Central memory CD4-positive, alpha-beta T cell (primary cell): ENCODE data around the gene CEMIP2.
"Not testable (repeated sequence)": the region's sequence is repeated elsewhere in the genome, so short reads cannot be mapped to it uniquely, and the experiment has no call there.

Source experiments
- DNase-seq: peaks from one replicate; pipeline ENCODE4 v3.0.0; 2022

Gene CEMIP2

DNA sequence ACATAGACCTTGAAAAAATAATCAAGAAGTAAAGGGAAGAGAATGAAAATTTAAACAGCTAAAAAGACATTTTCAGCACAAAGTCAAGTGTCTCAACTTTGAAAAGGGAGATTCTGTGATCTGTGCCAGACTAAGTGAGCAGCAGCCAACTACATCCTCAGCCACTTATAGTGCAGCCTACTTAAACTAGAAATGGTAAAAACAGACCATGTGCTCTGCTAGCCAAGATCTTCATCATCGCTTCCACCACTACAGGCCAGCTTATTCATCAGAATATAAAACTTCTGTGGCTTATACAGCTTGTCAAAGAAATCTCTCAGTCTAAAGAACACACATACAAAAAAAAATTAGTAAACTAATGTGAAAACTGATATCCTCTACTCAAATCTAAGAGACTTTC is 63.5 kb downstream of the CEMIP2 start:
- no peak for DNase-seq

DNA sequence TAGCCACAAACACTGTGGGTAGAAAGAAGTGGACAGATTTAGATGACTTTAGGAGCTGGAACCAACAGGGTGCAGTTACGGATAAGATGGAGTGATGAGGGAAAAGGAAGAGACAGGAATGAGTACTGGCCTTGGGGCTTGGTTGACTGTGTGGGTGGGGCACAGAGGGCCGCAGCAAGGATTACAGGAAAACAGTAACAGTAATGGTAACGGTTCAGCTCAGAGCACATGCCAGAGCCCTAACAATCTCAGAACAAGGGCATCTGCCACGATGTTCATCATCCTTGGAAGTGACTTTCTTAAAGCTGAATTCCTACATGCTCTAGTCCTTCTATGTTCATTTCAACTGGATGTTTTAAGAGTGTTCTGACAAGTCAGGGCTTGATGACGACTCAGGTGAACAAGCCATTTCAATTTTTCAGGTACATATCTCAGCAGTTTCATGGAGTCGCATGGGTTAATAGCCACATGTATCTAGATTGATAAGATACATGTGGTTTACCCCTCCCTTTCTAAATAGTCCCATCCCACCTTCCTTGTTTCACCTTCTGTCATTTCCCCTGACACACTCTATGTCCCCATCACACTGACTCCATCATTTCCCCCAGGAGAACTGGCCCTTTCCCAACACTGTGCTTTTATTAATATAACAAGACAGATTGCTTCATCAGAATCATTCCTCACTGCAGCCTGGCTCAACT is 65.0 kb downstream of the CEMIP2 start:
- DNase-seq: no peak

DNA sequence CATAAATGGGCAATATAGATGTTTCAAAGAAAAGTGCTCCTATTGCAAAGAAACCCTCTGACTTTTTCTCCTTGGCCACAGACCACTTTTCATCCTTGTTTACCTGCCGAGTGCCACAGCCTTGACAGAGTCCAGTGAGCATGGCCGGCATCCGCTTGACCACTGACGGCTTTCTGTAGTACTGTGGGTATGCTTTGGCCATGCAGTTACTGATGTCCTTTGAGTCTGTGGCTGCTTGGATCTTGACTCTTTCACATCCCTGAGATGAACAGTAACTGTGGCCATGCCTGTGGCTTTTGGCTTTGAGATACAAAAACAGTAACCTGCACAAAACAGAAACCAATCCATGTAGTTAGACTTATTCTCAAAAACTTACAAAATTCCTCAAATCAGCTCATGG is 70.4 kb downstream of the CEMIP2 start:
- no peak for DNase-seq

DNA sequence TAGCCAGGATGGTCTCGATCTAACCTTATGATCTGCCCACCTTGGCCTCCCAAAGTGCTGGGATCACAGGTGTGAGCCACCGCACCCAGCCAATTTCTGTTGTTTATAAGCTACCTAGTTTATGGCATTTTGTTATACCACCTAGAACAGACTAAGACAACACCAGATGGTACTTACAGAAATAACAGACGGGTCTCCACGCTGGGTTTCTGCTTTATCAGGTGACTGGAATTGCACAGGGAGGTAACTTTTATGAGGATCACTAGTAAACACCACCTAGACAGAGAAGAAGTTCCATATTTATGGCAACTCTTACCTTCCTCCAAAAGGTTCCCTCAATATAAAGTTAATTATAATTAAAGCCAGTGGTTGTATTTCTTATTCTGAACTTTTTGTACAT is 74.0 kb downstream of the CEMIP2 start:
- DNase-seq: no peak

DNA sequence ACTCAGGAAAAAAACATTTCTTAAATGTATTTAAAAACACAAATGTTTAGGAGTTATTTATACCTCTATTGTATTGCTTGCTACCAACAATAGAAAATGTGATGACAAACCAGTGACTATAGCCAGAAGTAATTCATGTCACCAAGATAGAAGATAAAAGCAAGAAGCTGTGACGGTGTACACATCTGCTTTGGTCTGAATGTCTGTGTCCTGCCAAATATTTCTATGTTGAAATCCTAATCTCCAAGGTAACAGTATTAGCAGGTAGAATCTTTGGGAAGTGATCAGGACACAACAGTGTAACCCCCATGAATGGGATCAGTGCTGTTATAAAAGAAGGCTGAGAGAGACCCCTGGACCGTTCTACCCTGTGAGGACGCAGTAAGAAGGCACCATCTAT is 74.7 kb downstream of the CEMIP2 start:
- no peak for DNase-seq

DNA sequence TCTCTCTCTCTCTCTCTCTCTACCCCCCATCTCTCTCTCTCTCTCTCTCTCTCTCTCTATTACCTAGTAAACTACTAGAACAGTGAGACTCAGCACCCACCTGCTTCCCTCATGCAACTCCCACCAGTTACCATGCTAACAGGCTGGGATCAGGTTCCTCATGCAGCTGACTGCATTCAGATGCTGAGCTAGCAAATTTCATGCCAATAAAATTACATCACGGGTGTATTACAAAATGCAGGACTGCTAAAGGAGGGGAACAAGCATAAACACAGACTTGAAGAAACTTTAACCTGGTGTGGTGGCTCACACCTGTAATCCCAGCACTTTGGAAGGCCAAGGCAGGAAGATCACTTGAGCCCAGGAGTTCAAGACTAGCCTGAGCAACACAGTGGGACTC is 76.0 kb downstream of the CEMIP2 start:
- DNase-seq: no peak

DNA sequence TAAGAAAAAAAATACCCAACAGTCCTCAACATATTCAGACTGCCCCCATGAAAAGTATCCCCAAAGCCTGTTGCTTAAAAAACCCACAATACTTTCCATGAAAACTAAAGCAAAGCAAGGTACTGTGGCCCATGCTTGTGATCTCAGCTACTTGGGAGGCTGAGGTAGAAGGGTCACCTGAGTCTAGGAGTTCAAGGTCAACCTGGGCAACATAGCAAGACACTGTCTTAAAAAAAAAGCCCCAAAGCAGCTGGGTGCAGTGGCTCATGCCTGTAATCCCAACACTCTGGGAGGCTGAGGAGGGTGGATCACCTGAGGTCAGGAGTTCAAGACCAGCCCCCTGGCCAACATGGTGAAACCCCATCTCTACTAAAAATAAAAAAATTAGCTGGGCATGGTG is 76.7 kb downstream of the CEMIP2 start:
- not testable (repeated sequence) for DNase-seq

DNA sequence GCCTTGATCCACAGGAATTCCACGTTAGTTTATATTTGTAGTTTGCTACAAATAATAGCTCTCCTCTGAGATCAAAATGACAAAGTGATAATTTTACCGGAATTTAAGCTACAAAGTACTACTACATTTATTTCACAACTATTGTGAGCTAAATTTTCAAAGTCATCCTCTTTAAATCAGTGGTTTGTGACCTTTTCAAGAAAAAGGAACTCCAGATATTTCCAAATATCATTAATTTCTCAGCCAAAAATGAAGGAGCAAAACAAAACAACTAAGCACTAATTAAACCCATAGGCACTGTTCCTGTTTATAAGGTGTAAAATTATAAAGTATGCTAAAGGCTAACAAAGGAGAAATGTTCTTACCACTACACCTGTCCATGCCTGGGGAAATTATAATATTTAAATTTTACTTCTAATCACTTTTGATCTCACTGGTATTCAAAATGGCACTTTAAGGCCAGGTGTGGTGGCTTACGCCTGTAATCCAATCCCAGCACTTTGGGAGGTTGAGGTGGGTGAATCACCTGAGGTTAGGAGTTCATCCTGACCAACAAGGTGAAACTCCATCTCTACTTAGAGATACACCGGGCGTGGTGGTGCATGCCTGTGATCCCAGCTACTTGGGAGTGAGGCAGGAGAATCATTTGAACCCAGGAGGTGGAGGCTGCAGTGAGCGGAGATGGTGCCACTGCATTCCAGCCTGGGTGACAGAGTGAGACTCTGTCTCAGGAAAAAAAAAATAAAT is 77.5 kb downstream of the CEMIP2 start:
- no peak for DNase-seq

DNA sequence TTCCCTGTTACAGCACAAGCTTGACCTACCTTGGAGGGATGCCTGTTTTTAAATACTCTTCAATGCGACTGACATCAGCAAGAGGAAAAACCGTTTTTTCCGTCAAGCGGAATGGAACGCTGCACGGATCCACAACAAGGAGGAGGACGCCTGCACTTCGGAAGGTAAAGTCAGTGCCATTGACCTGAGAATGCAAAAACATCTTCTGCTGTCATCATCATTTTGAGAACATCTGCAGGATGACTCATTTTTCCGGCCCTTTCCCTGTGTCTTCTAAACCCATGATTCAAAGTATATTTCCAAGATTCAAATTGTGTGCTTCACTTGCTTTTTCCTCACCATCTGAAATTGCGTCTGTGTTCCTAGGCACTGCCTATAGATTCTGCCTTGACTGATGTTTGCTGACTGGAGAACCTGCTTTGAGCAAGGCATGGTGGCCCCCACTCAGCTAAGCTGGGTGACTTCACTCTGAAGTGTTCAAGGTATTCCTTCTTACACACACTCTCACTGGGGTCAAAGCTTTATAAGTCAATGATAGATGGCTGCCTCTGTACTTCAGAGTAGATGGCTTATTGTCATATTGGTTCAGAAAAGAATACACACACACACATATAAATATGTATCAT is 78.1 kb downstream of the CEMIP2 start:
- DNase-seq: no peak

DNA sequence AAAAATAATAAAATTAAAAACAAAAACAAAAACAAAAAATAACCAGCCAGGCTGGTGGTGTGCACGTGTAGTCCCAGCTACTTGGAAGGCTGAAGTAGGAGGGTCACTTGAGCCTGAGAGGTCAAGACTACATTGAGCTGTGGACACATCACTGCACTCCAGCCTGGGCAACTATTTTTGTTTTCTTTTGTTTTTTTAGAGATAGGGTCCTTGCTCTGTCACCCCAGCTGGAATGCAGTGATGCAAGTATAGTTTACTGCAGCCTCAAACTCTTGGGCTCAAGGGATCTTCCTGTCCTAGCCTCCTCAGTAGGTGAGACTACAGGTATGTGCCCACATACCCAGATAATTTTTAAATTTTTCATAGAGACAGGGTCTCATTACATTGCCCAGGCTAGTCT is 80.6 kb downstream of the CEMIP2 start:
- no peak for DNase-seq

DNA sequence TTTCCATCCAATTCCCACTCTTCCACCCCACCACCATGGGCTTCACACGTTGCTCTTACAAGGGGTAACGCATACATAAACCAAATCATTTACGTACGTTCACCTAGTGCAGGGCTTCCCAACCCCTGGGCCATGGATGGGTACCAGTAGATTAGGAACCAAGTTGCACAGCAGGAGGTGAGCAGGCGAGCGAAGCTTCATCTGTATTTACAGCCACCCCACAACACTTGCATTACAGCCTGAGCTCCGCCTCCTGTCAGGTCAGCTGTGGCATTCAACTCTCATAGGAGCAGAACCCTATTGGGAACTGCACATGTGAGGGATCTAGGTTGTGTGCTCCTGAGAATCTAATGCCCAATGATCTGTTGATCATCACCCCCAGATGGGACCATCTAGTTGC is 82.3 kb downstream of the CEMIP2 start:
- DNase-seq: no peak

DNA sequence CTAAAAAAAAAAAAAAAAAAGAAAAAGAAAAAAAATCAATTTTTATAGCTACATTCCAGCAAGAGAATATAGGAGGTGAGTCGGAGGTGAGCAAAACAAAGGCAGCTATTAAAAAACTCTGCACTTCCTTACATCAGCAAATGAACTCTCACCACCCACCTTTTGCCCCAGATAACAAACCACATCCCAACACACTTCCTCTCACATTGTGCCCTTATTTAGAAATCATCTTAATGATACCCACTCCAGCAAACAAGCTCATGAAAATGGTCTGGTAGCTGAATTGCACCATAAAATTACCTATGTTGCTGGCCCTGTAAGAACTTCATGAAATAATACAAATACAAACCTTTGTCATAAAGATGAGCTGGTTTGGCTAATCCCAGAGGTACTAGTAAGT is 82.9 kb downstream of the CEMIP2 start:
- peak; percentile 75 for DNase-seq

DNA sequence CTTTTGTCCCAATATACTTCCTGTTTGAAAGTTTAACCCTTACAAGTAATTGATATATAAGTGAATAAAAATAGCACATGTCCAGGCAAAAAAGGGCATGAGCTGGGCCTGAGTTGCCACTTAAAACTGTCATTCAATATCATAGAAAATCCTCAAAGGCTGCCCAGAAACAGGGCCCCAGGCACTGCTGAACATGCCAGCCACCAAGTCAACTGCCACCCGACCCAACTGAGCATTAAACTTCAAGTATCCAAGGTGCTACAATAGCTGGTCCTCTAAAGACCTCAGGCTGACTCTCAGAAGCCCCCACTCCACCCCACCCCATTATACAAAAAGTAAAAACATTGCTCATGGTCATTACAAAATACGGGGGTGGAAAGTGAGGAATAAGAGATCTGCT is 83.7 kb downstream of the CEMIP2 start:
- no peak for DNase-seq

DNA sequence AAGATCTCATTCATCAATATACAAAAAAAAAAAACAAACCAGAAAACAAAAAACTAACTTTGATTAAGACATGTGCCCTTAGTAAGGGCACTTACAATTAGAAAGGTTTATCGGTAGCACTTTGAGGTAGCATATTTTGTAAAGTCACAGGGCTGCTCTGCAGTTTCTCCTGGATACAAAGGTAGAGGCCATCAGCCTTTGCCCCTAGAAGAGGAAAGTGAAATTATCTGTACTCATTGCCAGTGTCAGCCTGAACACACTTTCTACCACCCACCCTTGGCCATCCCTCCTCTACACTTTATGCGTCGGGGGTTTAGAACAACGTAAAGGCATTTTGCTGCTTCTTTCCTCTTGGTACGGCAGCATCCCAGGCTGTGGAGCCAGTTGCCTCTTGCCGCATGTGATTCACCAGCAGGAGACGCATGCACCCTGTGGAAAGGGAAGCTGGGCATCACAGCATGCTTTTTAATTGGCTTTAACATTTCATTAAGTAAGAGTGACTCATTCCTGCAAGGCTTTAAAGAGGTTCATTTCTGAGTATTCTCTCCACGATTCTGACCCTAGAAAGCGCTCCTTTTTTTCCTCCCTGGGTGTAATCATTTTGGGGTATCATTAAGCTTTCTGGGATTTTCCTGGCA is 84.6 kb downstream of the CEMIP2 start:
- no peak for DNase-seq

DNA sequence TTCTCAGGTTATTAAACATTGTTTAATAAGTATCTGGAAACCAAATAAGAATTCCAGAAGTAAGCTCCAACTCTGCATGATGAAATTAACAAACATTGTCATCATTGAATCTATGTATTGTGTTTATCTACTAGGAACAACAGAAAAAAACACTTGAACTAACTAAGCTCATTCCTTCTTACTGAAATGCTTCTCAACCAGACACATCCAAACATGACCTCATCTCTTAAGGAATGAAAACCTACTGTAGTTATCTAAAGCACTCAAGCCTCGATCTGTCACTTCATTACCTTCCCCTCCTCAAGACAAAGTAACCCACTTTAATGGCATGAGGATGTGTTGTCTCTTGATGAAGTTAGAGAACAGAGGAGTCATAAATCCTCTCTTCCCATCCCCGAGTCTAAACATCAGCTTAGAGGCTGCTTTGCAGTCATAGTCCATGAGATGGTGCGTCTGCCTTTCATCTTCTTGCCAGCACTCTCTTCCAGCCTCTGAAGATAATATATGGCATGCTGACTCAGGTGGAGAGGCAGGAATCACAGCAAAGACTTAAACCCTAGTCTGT is 86.5 kb downstream of the CEMIP2 start:
- DNase-seq: no peak

DNA sequence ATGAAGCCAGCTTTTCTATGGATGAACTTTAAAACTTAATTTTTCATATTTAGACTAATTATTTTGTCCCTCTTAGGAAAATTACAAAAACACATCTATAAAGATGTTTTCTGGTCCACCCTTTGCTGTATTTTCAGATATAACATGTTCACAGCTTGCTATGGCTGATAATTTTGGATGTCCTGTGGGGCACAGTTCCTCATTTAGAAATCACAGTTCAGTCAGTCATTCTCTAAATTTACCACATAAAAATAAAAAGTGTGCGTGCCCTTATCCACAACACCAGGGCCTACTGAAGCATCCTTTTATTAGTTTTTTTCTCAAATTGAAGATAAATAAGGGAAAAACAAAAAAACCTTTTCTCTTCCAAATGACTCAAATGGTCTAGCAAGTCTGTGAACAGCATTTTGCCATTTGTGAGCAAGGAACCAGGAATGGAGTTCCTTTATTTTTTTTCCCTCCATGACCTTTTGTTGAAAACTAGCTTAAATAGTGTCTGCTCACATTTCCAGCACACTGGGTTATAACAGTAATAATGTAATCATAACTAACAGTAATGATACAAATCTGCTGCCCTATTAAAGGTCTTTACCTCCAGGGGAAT is 87.1 kb downstream of the CEMIP2 start:
- no peak for DNase-seq

DNA sequence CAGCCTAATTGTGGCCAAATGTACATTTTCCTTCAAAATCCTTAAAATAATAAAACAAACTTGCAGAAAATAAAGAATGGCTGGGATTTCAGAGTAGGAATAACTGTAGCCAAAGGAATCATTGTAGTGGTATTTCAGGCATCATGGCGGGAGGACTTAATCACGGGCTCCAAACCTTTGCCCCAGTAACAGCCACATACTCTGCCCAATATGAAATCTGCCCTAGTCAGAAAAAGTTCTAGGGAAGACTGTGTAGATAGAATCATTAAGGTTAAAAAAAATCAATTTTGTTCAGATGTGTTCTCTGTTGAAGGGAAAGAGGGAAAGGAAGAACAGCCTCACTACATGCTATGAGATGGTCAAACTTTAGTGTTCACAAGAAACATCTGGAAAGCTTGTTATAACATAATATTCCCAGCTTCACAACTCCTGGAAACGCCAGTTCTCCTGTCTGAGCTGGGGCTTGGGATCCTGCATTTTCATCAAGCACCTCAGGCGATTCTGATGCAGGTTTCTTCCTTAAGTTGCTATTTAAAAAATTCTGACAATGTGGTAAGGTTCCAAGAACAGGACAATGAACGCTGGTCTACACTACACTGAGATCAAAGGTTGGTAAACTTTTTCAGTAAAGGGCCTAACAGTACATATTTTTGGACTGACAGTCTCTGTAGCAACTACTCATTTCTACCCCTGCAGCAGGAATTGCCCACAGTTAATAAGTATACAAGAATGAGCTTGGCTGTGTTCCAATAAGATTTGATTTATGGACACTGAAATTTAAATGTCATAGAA is 87.9 kb downstream of the CEMIP2 start:
- DNase-seq: no peak

DNA sequence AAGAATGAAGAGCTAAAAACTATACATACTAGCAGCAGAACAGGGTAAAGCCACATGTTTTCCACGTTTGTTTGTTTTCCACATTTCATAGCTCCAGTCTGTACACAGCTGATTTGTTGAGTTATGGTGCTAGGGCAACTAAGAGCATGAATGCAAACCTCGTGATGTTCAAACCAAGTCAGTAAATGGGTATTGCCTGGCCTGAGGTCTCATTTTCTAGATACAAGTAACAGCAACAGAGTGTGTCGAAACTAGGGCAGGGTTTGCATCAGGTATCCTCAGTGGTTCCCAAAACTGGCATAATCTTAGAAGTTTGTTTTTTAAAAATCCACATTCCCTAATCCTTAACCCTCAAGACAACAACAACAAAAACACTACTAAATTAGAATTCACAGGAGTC is 89.3 kb downstream of the CEMIP2 start:
- no peak for DNase-seq

DNA sequence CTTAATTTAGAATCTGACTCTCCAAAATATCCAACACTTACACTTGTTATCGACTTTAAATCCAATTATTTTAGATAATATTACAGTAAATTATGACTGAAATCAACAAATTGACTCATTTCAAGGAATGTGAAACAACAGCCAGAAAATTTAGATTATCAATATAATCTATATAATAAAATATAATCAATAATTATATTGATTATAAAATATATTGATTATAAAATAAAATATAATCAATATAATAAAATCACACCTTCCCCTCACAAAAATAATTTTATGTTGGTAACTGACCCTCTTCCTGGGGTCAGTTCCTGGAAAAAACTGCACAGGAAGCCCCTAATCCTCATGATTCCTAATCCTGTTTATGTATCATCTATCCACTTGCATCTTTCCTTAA is 91.1 kb downstream of the CEMIP2 start:
- no peak for DNase-seq

DNA sequence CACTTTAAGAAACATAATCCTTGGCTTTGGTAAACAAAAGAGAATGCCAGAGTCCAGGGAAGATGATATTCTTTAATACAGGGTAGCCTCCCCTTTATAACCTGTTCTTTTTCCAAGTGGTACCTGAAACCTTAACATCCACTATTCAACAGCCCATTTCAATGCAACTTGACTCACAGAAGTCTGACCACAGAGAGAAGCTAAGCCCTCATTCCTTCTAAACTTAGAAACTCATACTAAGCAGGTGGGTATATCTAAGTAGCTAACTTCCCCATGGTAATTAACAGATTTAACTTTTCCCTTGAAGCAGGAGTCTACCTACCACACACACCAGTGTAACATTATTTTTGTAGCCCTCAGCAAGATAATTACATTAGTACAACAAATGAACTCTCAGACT is 91.9 kb downstream of the CEMIP2 start:
- DNase-seq: no peak

DNA sequence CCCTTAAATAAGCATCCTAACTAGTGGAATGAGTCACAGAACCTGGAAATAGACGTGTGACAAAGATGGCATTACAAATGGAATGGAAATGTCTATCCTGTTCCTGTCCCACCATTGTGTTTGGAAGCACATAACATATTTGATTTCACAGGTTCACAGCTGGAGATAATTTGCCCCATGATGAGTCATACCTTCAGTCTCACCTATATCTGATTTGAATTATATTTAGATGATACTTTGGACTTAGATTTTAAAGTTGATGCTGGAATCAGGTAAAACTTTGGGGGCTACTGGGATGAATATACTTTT is 92.5 kb downstream of the CEMIP2 start:
- DNase-seq: no peak

DNA sequence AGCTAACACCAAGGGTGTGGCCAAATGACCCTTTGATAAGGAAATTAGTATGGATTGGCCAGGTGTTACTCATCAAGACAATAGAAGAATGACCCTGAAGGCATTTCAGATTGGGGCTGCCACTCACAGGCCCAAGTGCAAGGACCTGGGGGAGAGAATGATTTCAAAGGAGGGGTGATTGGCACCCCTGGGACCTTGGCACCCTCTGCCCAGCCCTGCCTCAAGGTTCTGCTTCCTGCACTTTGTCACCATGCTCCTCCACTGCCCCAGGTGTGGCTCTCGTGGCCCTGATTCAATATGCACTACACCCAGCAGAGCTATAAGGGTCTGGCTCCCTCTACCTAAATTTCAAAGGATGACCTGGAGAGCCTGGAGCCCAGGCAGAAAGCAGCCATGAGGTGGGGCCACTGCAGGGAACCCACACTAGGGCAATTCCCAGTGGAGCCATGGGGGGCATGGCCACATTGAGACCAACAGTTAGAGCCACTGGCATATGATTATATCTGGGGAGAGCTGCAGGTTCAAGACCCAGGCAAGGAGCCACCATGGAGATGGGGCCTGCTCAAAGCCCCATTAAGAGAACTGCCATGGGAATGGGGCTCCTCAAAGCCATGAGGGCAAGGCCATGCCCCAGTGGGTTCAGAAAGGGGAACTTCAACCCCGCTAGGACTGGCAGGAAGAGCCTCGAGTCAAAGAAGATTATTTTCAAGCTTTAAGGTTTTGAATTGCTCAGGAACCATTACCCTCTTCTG is 93.0 kb downstream of the CEMIP2 start:
- no peak for DNase-seq
